OCI-LY3 (cell line): ENCODE measurements around the gene C18orf63.

ENCODE experiments used
- CTCF ChIP-seq: fragments of 200-600, 300-600 bp; sonication (generic); IDR thresholded peaks from 2 replicates; pipeline ENCODE4 v1.5.1; 2014; ENCODE audit warnings: antibody characterized with exemption, low read length, low read depth
- EZH2phosphoT487 ChIP-seq: fragments of 200-600 bp; shearing (Covaris generic); IDR thresholded peaks from 2 replicates; pipeline ENCODE4 v1.6.1; 2018; ENCODE audit warnings: antibody characterized with exemption, mixed run types, low read depth

DNA sequence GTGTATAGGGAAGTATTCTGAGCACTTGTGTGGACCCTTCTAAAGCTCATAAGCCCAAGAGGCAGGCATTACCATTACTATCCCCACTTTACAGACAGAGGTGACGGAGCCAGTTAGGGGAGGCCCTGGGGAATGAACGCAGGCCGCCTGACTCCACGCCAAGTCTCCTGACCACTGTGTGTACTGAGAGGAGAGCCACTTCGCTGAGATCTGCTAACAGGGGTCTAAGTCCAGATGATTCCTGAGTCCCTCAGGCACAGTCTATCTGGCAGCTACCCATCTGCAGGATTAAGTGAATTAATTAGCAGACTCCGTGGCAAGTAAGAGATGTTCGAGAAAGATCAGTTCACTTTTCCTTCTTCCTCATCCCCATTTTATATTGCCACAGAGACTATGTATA is 37.6 kb upstream of the C18orf63 start:
- TF ChIP-seq CTCF (no peak), EZH2phosphoT487 (no peak)
